HCT116 (cell line): ENCODE results near the gene MSL1. TPM values are rescaled to one million over a fixed set of nuclear protein-coding genes. Genes with fewer than 3 reads are reported as not detected.

Source experiments
- ATAC-seq: fragments of 200-7000 bp; cut with Tn5 transposase; 2 replicates; pipeline ENCODE4 v1.9.1; 2020; ENCODE audit warnings: mild to moderate bottlenecking, moderate library complexity
- BruUV-seq: library from RNA; stranded (reverse); fragments of 400-500 nt; replicated peaks from 2 replicates; lab custom pipeline; 2021; lab: Mats Ljungman, UMichigan
- CTCF ChIA-PET: fragments of 300-600 bp; sonication (Branson Sonifier 250); formaldehyde crosslinking; loops from one replicate; lab custom pipeline; 2021; ENCODE audit warnings: antibody characterized with exemption; lab: Charles Lee
- POLR2A ChIA-PET: fragments of 300-600, 350-600 bp; sonication (Branson Sonifier 250); formaldehyde crosslinking; loops from one replicate; lab custom pipeline; 2021; ENCODE audit warnings: antibody characterized with exemption; lab: Charles Lee
- RAD21 ChIA-PET, 2 experiments: fragments of 300-600 bp; sonication (Branson Sonifier 250); formaldehyde crosslinking; loops; one replicate each; lab custom pipeline; 2023; ENCODE audit warnings: low total read pairs in 2 of 2; ENCODE audit not compliant: uncharacterized antibody in 2 of 2, unreplicated experiment in 2 of 2, low non-redundant PET in 1 of 2; lab: Charles Lee
- DNase-seq: peaks from one replicate; pipeline ENCODE4 v3.0.0-alpha.2; 2010; ENCODE audit warnings: low read depth, low spot score
- H2AFZ ChIP-seq: fragments of 200-600 bp; shearing (Covaris generic), sonication (generic); 2 replicates; pipeline ENCODE4 v1.6.1; 2017; ENCODE audit warnings: low read depth, mixed run types, mixed read lengths, antibody characterized with exemption, low read length; ENCODE audit not compliant: poor library complexity, severe bottlenecking
- H3K27ac ChIP-seq: 2 replicates; pipeline ENCODE4 v1.5.1; 2012; ENCODE audit warnings: low read depth, low read length
- H3K27me3 ChIP-seq: fragments of 200-600 bp; sonication (generic); 2 replicates; pipeline ENCODE4 v1.6.1; 2016; ENCODE audit warnings: mixed run types, low read length, mixed read lengths; ENCODE audit not compliant: insufficient read depth
- H3K36me3 ChIP-seq, 2 experiments: fragments of 200-500 bp in 1 of 2; fragments of 200-600 bp in 1 of 2; sonication (Bioruptor generic) in 1 of 2; sonication (generic) in 1 of 2; 2 replicates each; pipeline versions ENCODE4 v1.5.1 to v1.6.1; 2014 to 2016; ENCODE audit warnings: low read length in 2 of 2, inconsistent platforms in 1 of 2, mixed read lengths in 1 of 2, mixed run types in 1 of 2; ENCODE audit not compliant: insufficient read depth in 2 of 2, control insufficient read depth in 1 of 2
- H3K4me1 ChIP-seq, 2 experiments: fragments of 200-600 bp in 1 of 2; sonication (generic) in 1 of 2; 2 replicates each; pipeline versions ENCODE4 v1.5.1 to v1.6.1; 2012 to 2017; ENCODE audit warnings: low read length in 2 of 2, inconsistent platforms in 1 of 2, mild to moderate bottlenecking in 1 of 2, mixed read lengths in 1 of 2, mixed run types in 1 of 2, moderate library complexity in 1 of 2; ENCODE audit not compliant: insufficient read depth in 2 of 2, control insufficient read depth in 1 of 2
- H3K4me2 ChIP-seq: fragments of 200-600 bp; sonication (generic); 2 replicates; pipeline ENCODE4 v1.6.1; 2017; ENCODE audit warnings: mixed run types, low read length, mixed read lengths
- H3K4me3 ChIP-seq, 2 experiments: fragments of 200-600 bp in 1 of 2; sonication (generic) in 1 of 2; replicated peaks in 1 of 2; 2 replicates each; pipeline ENCODE4 v1.5.1; 2011 to 2016; ENCODE audit warnings: low read length in 2 of 2, control low read depth in 1 of 2, low read depth in 1 of 2, mild to moderate bottlenecking in 1 of 2, mixed read lengths in 1 of 2, mixed run types in 1 of 2
- H3K79me2 ChIP-seq: fragments of 200-600 bp; sonication (generic); 2 replicates; pipeline ENCODE4 v1.6.1; 2017; ENCODE audit warnings: mild to moderate bottlenecking, mixed run types, low read length, moderate library complexity, mixed read lengths; ENCODE audit not compliant: insufficient read depth
- H3K9ac ChIP-seq: fragments of 200-600 bp; sonication (generic); 2 replicates; pipeline ENCODE4 v1.6.1; 2016; ENCODE audit warnings: low read length, mixed read lengths
- H3K9me2 ChIP-seq: fragments of 200-600 bp; sonication (generic), shearing (Covaris generic); 2 replicates; pipeline ENCODE4 v1.6.1; 2017; ENCODE audit warnings: mixed run types, mild to moderate bottlenecking, moderate library complexity; ENCODE audit not compliant: insufficient read depth
- H3K9me3 ChIP-seq, 2 experiments: fragments of 200-500 bp in 1 of 2; fragments of 200-600 bp in 1 of 2; sonication (Bioruptor generic) in 1 of 2; sonication (generic) in 1 of 2; 2 replicates each; pipeline ENCODE4 v1.6.1; 2014 to 2017; ENCODE audit warnings: low read length in 2 of 2, mixed read lengths in 2 of 2, inconsistent platforms in 1 of 2, low read depth in 1 of 2, mild to moderate bottlenecking in 1 of 2, mixed run types in 1 of 2, moderate library complexity in 1 of 2; ENCODE audit not compliant: control insufficient read depth in 1 of 2, insufficient read depth in 1 of 2
- H4K20me1 ChIP-seq: fragments of 200-600 bp; sonication (generic), shearing (Covaris generic); 2 replicates; pipeline ENCODE4 v1.6.1; 2017; ENCODE audit warnings: mixed run types, mild to moderate bottlenecking, moderate library complexity; ENCODE audit not compliant: insufficient read depth
- ATF3 ChIP-seq: IDR thresholded peaks from 2 replicates; pipeline ENCODE4 v1.6.1; 2012
- CBX3 ChIP-seq: IDR thresholded peaks from 2 replicates; pipeline ENCODE4 v1.6.1; 2012; ENCODE audit warnings: low read depth
- CEBPB ChIP-seq: IDR thresholded peaks from 2 replicates; pipeline ENCODE4 v1.6.1; 2012; ENCODE audit warnings: low read depth
- EZH2 ChIP-seq: fragments of 200-600 bp; sonication (generic); IDR thresholded peaks from 2 replicates; pipeline ENCODE4 v1.6.1; 2017; ENCODE audit warnings: antibody characterized with exemption, mixed run types
- JUND ChIP-seq: IDR thresholded peaks from 2 replicates; pipeline ENCODE4 v1.6.1; 2012
- POLR2A ChIP-seq: IDR thresholded peaks from 2 replicates; pipeline ENCODE4 v1.7.0; 2011; ENCODE audit warnings: borderline replicate concordance; ENCODE audit not compliant: insufficient read depth, insufficient read length; ENCODE audit errors: extremely low read depth
- POLR2AphosphoS5 ChIP-seq: IDR thresholded peaks from 2 replicates; pipeline ENCODE4 v1.6.1; 2011; ENCODE audit warnings: mild to moderate bottlenecking, low read depth, low read length, moderate library complexity
- REST ChIP-seq: IDR thresholded peaks from 2 replicates; pipeline ENCODE4 v1.6.1; 2012; ENCODE audit warnings: low read depth
- YY1 ChIP-seq: IDR thresholded peaks from 2 replicates; pipeline ENCODE4 v1.6.1; 2011; ENCODE audit warnings: low read length, low read depth, moderate library complexity, mild to moderate bottlenecking; ENCODE audit not compliant: insufficient replicate concordance; ENCODE audit errors: extremely low read depth
- ZFX ChIP-seq: fragments of 450-650 bp; IDR thresholded peaks from 2 replicates; pipeline ENCODE4 v1.6.1; 2017
- intact Hi-C: fragments of 100-400 bp; cut with micrococcal nuclease; formaldehyde crosslinking; loops from 2 replicates; pipeline ENCODE4 v1.10.0; 2022
- total RNA-seq: library from RNA; stranded (reverse); gene quantifications from one replicate; pipeline ENCODE4 v1.2.1, GENCODE V29; 2021; ENCODE audit not compliant: unreplicated experiment

MSL1 gene
- total RNA-seq, 1 experiment from 2014 or later = 67.2 TPM

GRCh38 chr17:40094874-40095273 lies 26.9 kb upstream of the MSL1 start:
- POLR2A ChIA-PET = no interaction called here
- H3K27me3 ChIP-seq = no peaks in the 10 kb centered on the region
- no peak for ATAC-seq

GRCh38 chr17:40095351-40095943 lies 26.3 kb upstream of the MSL1 start:
- intact Hi-C loops = no loop called here
- Histone ChIP-seq H2AFZ (no peak overlapping the region), H3K4me1 (peaks cover 11 to 38% of the 10 kb centered on the region in 2 experiments), H3K9ac (no peak overlapping the region), H3K27ac (peak overlapping the region; percentile 20; the same call in 1 of the 2 replicates), H3K9me3 (no peaks in the 10 kb centered on the region), H4K20me1 (no peaks in the 10 kb centered on the region), H3K9me2 (no peaks in the 10 kb centered on the region), H3K4me3 (no peak overlapping the region), H3K4me2 (no peak overlapping the region), H3K27me3 (no peaks in the 10 kb centered on the region), H3K79me2 (peaks cover 42% of the 10 kb centered on the region), H3K36me3 (peaks cover 47 to 55% of the 10 kb centered on the region in 2 experiments)
- ChIA-PET CTCF (no interaction called here), RAD21 (no interaction called here), POLR2A (no interaction called here)
- DNase-seq (no peak), ATAC-seq (no peak)
- no TSS peak for BruUV-seq
- TF ChIP-seq ATF3 = no peak
- TF ChIP-seq CEBPB = no peak
- no peak for TF ChIP-seq REST
- no peak for TF ChIP-seq EZH2
- TF ChIP-seq CBX3 = no peak
- TF ChIP-seq JUND = no peak
- TF ChIP-seq POLR2AphosphoS5 = peak; percentile 8; the same call in 1 of the 2 replicates

More at GRCh38 chr17:40094874-40095273, 26.9 kb upstream of the MSL1 start:
- Histone ChIP-seq H3K9me2 (no peaks in the 10 kb centered on the region), H3K36me3 (peaks cover 47 to 55% of the 10 kb centered on the region in 2 experiments), H3K27ac (peak overlapping the region; percentile 25; the same call in 1 of the 2 replicates), H3K4me2 (no peak overlapping the region), H3K79me2 (peaks cover 37% of the 10 kb centered on the region), H3K4me1 (peaks cover 11 to 34% of the 10 kb centered on the region in 2 experiments), H2AFZ (no peak overlapping the region), H3K9ac (no peak overlapping the region), H4K20me1 (no peaks in the 10 kb centered on the region), H3K4me3 (no peak overlapping the region), H3K9me3 (no peaks in the 10 kb centered on the region)
- CTCF ChIA-PET = no interaction called here
- TF ChIP-seq POLR2A = no peak
- 0 out of 2 replicates have a peak, but pooled peaks have one; percentile 20 for TF ChIP-seq POLR2AphosphoS5
- no peak for TF ChIP-seq YY1
- TF ChIP-seq ZFX = no peak
- no peak for TF ChIP-seq ATF3
- intact Hi-C loops = no loop called here
- BruUV-seq = no TSS peak
- RAD21 ChIA-PET = no interaction called here
- DNase-seq = no peak
